ENCODE measurements around the gene SULT1B1.

DNA sequence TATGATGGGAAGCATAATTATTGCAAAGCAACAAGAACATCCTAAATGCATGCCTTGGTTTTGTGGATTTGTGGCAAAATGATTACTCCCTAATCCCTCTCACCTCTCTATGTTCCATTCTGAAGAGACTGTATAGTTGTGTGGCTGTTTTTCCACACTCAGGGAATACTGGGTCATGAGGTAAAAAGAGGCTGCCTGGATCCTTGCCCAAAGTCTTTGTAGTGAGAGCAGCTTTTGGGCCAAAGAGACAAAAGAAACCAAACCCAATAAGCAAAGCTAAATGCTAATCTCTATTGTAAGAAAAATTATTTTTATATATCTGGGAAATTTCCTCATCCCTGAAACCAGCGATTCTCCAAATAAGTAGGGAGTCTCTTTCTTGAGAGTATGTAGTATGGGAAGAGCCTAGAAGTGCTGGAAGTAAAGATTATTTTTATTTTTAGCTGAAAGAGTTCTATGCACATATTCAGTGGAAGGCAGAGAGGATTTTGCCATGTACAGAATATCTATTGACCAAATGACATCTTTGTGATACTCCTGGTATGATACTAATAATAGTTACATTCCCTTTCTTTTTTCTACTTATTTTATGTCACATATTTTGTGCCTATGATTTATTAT lies 24.9 kb upstream of the SULT1B1 start:
- TF ChIP-seq CTCF (IDR thresholded peaks at IDR 0.05), result no peak
- TF ChIP-seq POLR2A (IDR thresholded peaks at IDR 0.05), result no peak
